Stimulated activated naive CD4-positive, alpha-beta T cell treated with Interleukin-2 at 50 U/mL for 16 hours (primary cell): ENCODE measurements around the gene SP1.
"Not testable (repeated sequence)": the region's sequence is repeated elsewhere in the genome, so short reads cannot be mapped to it uniquely, and the experiment has no call there.

ENCODE experiments used
- DNase-seq: peaks from one replicate; lab custom pipeline; 2025; lab: John Stamatoyannopoulos, UW

The SP1 gene

DNA sequence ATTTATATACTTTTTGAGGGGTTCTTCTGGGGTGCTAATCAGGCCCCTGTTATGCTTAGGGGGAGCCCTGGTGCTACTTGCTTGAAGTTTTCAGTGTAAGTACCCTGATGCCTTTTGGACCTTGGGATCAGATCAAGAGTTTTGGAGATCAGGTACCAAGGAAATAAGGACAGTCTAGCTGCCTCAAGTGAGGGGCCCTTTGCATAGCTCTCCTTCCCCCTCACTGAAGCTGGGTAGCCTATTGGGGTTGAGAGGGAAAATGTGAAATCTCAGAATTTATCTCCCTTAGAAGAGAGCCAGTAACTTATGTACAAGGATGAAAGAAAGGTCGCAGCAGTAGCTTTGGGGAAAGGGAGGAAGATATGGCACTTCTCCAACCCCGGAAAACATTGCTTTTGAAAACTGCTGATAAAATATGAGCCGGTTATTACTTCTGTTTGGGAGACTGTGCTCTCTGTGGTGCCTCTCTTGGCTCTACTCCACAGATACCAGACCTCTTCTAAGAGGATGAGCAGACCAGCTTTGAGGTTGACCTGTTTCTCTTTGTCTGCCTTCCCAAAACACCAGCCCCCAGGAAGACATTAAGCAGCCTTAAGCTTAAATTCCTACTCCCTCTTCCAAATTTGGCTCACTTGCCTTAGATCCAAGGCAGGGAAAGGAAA lies 34.9 kb downstream of the SP1 start:
- DNase-seq: no peak

DNA sequence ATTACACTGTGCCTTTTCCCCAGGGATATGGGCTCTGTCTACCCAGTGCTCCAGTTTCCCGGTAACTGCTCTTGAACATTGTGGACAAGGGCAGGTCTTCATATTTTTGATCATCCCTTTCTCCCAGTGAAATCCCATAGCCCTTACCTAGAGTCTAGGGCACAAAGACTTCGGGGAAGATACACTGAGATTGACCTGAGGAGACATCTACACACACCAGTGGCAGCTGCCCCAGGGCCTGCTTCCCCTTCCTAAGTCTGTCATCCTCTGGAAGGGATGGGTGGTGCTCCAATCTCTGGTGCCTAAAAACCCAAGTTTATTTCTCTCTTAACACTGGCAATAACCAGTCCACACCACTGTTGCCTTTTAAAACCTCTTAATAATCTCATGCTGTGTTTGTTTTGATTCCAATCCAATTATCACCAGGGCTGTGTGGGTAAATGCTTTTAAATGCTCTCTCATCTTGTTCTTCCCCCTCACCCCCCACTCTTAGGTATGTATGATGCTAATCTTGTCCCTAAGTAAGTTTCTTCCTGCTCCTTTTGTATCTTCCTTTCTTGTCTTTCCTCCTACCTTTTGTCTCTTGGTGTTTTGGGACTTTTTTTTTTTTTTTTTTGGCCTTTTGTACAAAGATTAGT lies 35.9 kb downstream of the SP1 start:
- DNase-seq: not testable (repeated sequence)

DNA sequence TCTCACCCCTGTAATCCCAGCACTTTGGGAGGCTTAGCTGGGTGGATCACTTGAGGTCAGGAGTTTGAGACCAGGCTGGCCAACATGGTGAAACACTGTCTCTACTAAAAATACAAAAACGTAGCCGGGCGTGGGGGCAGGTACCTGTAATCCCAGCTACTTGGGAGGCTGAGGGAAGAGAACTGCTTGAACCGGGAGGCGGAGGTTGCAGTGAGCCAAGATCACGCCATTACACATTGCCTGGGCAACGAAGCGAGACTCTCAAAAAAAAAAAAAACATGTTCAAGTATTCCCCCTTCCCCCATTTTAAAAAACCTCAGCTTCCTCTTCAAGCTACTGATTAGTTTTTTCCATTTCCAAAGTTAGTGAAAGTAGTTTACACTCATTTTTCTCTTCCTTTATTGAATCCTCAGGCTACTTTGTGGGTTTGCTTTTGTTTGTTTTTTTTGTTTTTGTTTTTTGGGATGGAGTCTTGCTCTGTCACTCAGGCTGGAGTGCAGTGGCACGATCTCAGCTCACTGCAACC lies 37.4 kb downstream of the SP1 start:
- DNase-seq: not testable (repeated sequence)

DNA sequence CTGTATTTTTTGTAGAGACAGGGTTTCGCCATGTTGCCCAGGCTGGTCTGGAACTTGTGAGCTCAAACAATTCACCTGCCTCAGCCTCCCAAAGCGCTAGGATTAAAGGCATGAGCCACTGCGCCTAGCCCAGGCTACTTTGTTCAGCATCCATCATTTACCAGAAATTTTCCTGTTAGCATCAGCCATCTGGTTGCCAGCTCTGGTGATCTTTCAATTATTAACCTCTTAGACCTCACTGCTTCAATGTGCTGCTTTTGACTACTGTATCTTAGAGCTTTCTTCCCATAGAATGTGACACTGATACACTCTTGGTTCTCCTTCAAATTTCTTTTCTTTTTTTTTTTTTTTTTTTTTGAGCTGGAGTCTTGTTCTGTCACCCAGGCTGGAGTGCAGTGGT lies 38.2 kb downstream of the SP1 start:
- DNase-seq: no peak

DNA sequence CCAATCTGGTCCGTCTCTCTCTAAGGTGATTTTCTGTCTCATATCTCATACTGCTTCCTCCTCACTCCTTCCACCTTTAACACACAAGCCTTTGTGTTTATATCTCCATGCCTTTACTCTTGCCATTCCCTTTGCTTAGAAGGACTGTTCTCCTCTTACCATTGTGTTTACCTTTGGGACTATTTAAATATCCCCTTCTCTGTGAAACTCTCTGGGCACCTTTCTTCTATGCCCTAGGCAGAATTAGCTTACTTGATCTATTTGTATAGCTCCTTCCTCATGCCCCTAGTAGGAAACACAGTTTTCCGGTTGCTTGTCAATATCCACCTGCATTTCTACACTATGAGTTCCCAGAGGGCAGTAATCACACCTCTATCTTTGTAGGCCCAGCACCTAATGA lies 39.8 kb downstream of the SP1 start:
- no peak for DNase-seq

DNA sequence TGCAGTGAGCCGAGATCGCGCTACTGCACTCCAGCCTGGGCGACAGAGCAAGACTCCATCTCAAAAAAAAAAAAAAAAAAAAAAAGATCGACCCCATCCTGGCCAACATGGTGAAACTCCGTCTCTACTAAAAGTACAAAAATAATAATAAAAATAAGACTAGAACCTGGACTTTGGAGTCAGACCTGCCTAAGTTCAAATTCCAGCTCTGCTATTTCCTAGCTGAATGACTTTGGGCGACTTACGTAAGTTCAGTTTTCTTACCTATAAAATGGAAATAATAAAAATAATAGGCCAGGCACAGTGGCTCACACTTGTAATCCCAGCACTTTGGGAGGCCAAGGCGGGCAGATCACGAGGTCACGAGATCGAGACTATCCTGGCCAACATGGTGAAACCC lies 42.3 kb downstream of the SP1 start:
- not testable (repeated sequence) for DNase-seq

DNA sequence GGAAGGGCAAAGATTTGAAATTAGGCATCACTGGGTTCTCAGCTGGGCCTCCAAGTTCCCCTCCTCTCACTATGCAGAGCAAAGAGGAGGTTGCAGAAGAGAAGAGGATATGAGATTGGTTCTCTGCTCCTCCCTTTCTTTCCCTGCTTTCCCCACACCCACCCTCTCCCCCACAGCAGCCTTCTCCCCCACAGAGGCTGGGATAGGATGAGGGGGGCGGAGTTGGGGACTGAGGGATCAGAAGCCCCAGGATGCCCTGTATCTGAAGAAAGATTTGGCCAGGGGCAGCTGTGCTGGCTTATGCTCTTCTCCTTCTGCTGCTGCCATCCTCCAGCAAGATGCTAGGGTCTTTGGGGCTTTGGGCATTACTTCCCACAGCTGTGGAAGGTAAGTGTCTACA lies 43.6 kb downstream of the SP1 start, which contains the start of gene AMHR2:
Gene AMHR2, plus strand, starts transcription at position 259 of the 400 bp plus-strand sequence. Its CDS starts 80 bp downstream, at position 339.
- DNase-seq: no peak

DNA sequence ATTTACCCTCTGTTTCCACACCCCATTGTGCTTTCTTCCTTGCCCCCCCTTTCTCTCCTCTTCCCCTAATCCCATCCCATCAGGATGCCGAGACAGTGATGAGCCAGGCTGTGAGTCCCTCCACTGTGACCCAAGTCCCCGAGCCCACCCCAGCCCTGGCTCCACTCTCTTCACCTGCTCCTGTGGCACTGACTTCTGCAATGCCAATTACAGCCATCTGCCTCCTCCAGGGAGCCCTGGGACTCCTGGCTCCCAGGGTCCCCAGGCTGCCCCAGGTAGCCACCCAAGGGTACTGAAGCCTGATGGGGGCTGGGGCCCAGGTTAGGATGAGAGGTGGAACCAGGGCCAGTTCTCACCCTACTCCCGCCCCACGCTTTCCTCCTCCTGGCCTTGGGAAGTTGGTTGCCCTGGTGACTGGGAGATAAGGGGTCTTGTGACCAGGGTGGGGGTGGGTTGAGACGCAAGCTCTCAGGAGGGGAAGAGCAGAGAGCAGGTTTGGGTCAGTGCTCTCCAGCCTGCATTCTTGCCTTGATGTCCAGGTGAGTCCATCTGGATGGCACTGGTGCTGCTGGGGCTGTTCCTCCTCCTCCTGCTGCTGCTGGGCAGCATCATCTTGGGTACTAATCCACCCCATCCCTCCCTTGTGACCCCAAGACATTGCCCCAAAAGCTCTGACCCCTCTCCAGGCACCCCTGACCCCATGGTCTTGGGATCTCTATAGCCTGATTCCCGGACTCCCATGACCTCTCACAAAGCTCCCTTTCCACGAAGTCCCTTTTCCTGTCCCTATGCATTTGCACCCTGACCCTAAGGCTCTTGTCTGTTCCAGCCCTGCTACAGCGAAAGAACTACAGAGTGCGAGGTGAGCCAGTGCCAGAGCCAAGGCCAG lies 44.9 kb downstream of the SP1 start:
- DNase-seq: no peak

DNA sequence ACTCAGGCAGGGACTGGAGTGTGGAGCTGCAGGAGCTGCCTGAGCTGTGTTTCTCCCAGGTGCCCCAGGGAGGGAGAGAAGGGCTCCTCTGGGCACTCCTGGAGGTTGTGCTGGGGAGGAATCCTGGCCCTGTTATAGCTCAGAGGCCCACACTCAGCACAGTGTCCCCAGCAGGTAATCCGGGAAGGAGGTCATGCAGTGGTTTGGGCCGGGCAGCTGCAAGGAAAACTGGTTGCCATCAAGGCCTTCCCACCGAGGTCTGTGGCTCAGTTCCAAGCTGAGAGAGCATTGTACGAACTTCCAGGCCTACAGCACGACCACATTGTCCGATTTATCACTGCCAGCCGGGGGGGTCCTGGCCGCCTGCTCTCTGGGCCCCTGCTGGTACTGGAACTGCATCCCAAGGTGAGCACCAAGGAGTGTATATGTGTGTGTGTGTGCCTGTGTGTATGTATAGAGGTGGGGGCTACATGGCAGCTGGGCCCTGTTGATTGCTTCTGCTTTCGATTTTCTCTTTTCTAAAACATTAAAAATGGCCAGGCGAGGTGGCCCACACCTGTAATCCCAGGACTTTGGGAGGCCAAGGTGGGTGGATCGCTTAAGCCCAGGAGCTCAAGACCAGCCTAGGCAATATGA lies 45.7 kb downstream of the SP1 start:
- no peak for DNase-seq

DNA sequence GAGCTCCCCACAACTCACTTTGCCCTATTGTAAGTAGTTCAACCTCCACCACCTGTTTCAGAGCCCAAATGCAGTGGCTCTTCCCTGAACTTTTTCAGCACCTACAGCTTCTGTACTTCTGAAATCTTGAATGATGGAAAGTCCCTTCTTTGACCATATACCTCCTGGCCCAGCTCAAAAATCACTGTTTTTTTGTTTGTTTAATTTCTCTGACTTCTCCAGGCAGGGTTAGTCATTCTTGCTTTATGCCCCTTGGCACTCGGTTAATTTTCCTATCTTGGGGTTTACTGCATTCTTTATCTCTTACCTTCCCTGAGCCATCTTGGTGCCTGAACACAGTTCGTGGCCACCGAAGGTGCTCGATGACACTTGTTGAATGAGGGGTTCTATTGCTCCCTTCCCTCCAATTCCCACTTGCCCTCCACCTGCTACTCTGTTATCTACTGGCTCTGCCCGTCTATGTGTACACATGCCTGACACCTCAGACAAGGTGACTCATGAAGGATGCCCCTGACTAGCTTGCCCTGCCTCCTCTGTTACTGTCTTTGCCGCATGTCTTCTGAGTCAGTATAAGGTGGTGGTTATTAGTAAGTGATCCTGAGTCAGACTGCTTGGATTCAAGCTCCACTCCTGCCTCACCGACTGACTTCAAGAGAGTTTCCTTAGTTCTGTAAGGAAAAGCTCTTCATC lies 48.1 kb downstream of the SP1 start:
- peak; percentile 41 for DNase-seq

DNA sequence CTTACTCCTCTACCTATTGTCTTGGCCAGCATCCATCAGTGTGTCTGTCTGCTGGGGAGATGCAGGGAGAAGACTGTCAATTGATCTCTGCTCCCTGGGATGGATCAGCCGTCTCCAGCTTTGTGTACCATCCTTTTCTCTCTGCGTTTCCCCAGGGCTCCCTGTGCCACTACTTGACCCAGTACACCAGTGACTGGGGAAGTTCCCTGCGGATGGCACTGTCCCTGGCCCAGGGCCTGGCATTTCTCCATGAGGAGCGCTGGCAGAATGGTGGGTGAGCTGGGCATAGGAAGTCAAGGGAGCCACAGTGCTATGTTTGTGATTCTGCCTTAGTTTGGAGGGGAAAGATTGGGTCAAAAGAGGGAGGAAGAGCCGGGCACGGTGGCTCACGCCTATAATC lies 48.8 kb downstream of the SP1 start:
- no peak for DNase-seq

DNA sequence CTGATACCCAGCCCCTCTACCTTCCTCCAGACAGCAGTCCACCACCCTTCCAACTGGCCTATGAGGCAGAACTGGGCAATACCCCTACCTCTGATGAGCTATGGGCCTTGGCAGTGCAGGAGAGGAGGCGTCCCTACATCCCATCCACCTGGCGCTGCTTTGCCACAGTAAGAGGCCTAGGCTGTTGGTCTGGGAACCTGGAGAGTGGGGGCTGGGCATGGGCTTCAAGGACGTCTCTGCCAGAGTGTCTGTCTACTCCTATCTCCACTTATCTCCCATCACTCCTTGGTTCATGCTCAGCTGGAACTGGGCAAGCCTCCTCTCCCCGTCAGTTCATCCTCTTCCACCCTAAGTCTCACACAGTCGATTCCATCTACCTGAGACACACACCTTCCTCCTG lies 50.1 kb downstream of the SP1 start:
- DNase-seq: no peak

DNA sequence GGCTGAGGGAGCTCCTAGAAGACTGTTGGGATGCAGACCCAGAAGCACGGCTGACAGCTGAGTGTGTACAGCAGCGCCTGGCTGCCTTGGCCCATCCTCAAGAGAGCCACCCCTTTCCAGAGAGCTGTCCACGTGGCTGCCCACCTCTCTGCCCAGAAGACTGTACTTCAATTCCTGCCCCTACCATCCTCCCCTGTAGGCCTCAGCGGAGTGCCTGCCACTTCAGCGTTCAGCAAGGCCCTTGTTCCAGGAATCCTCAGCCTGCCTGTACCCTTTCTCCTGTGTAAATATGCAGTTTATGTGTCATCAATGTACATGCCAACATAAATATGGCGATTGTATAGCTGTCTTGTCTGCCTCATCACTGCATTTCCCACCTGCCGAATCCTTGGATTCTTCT lies 51.2 kb downstream of the SP1 start:
- DNase-seq: no peak

DNA sequence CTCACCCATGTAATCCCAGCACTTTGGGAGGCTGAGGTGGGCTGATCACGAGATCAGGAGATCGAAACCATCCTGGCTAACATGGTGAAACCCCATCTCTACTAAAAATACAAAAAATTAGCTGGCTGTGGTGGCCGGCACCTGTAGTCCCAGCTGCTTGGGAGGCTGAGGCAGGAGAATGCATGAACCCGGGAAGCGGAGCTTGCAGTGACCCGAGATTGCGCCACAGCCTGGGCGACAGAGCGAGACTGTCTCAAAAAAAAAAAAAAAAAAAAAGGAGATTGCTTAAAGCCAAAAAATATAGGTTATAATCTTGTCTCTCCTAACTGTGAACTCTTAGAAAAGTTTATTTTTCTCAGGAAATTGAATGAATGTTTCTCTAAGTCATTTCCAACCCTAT lies 55.4 kb downstream of the SP1 start:
- DNase-seq: not testable (repeated sequence)

DNA sequence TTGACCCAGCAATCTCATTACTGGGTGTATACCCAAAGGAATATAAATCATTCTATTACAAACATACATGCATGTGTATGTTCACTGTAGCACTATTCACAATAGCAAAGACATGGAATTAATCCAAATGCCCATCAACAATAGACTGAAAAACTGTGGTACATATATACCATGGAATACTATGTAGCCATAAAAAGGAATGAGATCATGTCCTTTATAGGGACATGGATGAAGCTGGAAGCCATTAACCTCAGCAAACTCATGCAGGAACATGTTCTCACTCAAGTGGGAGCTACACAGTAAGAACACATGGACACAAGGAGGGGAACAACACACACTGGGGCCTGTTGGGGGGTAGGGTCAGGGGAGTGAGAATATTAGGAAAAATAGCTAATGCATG lies 59.6 kb downstream of the SP1 start:
- not testable (repeated sequence) for DNase-seq

DNA sequence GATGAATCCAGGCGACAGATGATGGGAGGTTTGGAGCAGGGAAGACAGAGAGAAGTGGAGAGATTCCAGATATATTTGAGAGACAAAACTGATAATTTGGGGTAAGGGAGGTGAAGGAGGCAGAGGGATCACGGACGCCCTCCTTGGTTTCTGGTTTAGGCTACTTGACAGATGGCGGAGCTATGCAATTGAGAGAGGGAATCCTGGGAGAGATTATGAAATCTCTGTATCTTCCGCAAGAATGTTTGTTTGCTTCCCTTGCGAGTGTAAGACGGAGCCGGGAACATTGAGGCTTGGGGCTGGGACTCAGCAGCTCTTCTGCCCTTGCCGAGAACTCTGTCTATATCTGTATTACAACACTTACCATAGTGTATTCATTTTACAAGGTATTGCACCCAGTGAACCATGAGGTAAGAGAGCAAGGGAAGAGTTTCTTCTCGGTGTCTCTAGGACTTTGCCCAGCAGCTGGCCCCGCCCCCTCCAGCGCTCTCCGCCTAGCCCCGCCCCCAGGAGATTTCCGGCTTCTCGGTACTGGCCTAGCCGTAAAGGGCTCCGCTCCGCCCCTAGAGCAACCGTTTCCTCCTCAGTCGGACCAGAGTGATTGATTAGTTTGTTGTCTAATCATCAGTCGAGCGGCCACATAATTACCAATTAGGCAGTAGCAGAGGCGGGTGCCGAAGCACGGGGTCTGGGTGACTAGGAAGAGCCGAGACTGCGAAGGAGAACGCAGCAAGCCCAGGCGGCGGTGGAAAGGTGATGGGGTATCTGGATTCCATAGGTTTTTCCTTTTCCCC lies 61.3 kb downstream of the SP1 start, which contains the start of gene PRR13:
Gene PRR13, plus strand, starts transcription at position 695 of the 794 bp plus-strand sequence. CDS start 981 bp downstream, outside the sequence.
- DNase-seq: peak; percentile 99

DNA sequence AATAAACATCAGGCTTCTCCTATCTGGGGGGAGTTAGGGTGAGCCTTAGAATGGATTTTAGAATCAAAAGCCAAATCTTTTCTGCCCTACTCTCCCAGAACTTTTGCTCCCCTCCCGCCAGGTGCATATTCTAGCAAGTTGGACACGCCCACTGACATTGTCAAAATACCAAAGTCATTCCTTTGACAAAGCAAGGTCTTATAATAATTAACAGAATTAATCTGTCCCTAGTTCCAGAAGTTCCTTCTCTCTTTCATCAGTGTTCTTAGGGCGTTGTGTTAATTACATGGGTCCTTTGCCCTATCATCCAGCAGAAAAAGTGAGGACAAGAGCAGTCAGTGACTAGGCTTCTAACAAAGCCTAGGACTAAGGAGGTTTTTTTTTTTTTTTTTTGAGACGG lies 64.0 kb downstream of the SP1 start:
- no peak for DNase-seq

DNA sequence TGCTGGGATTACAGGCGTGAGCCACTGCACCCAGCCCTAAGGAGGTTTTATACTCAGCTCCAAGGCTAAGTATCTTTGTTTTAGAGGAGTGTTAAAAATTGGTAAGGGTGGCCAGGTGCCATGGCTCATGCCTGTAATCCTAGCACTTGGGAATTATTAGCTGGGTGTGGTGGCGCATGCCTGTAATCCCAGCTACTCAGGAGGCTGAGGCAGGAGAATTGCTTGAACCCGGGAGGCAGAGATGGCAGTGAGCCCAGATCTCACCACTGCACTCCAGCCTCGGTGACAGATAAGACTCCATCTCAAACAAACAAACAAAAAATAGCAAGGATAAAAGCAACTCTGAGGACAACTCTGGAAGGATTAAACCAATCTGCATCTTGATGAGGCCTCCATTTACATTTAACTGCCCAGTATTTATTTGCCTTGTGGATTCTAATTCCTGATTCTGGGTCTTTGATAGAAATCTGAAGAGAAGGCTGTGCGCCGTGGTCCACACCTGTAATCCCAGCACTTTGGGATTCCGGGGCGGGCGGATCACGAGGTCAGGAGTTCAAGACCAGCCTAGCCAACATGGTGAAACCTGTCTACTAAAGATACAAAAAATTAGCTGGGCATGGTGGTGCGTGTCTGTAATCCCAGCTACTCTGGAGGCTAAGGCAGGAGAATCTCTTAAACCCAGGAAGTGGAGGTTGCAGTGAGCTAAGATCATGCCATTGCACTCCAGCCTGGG lies 64.8 kb downstream of the SP1 start:
- DNase-seq: not testable (repeated sequence)

DNA sequence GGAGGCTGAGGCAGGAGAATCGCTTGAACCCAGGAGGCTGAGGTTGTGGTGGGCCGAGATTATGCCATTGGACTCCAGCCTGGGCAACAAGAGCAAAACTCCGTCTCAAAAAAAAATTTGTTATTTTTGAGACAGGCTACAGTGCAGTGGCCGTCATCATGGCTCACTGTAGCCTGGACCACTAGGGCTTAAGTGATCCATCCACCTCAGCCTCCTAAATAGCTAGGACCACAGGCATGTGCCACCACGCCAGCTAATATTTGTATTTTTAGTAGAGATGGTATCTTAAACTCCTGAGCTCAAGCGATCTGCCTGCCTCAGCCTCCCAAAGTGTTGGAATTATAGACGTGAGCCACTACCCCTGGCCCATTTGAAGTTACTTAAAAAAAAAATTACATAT lies 71.0 kb downstream of the SP1 start:
- DNase-seq: no peak

DNA sequence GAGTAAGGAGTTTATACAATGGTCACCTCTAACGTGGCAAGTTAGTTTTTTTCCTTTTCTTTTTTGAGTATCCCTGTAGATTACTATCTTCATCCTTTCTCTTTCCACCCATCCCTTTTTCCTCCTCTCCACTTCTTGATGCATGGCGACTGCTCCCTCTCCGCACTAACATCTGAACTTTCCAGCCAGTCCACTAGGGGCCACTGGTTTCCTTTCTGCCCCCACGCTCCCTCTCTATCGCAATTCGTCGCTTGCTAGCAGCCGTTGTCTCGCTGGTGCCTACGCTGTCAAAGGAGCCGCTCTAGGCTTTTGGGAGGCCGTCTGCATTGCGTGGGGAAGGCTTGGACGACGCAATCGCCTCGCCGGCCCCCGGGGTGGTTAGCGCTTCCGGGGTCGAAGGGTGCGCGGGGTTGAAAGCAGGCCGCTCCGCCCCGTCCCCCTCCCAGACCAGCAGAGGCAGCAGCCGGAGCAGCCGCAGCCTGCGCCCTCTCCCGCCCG lies 71.7 kb downstream of the SP1 start, which contains the start of gene PCBP2:
Gene PCBP2, plus strand, starts transcription at position 442 of the 498 bp plus-strand sequence. CDS start 2,699 bp downstream, outside the sequence.
- peak; percentile 98 for DNase-seq
